IMR-90 (cell line): ENCODE results near the gene ZDHHC17. TPM values are rescaled to one million over a fixed set of nuclear protein-coding genes. Genes with fewer than 3 reads are reported as not detected.

ENCODE experiments used
- ATAC-seq: fragments of 200-7000 bp; cut with Tn5 transposase; 2 replicates; pipeline ENCODE4 v1.9.1; 2020; ENCODE audit warnings: low read depth, mild to moderate bottlenecking, moderate library complexity
- BruUV-seq: library from RNA; stranded (reverse); fragments of 400-500 nt; replicated peaks from 2 replicates; lab custom pipeline; 2021; lab: Mats Ljungman, UMichigan
- CTCF ChIA-PET: fragments of 300-600 bp; formaldehyde crosslinking; extraction: SDS; loops from one replicate; lab custom pipeline; 2021; ENCODE audit warnings: antibody characterized with exemption; lab: Yijun Ruan, JAX
- POLR2A ChIA-PET: fragments of 300-600 bp; sonication (Branson Sonifier 250); formaldehyde crosslinking; loops from one replicate; lab custom pipeline; 2022; ENCODE audit warnings: antibody characterized with exemption; ENCODE audit not compliant: unreplicated experiment; lab: Charles Lee
- DNase-seq: peaks from one replicate; pipeline ENCODE4 v3.0.0; 2013
- H2AFZ ChIP-seq: replicated peaks from 2 replicates; pipeline ENCODE3; 2013; ENCODE audit warnings: low read length, mild to moderate bottlenecking; ENCODE audit not compliant: poor library complexity
- H2AK5ac ChIP-seq: 2 replicates; pipeline ENCODE4 v1.6.1; 2013; ENCODE audit warnings: low read depth, low read length, inconsistent platforms
- H2AK9ac ChIP-seq: replicated peaks from 2 replicates; pipeline ENCODE3; 2013; ENCODE audit warnings: mild to moderate bottlenecking, low read depth, low read length, moderate library complexity; ENCODE audit not compliant: poor library complexity
- H2BK120ac ChIP-seq: 2 replicates; pipeline ENCODE4 v1.6.1; 2013; ENCODE audit warnings: low read depth, low read length, inconsistent platforms
- H2BK15ac ChIP-seq: 3 replicates; pipeline ENCODE4 v1.6.1; 2013; ENCODE audit warnings: low read depth, low read length, inconsistent platforms
- H2BK20ac ChIP-seq: 2 replicates; pipeline ENCODE4 v1.6.1; 2013; ENCODE audit warnings: low read depth, mild to moderate bottlenecking, inconsistent platforms, low read length, moderate library complexity
- H2BK5ac ChIP-seq: 2 replicates; pipeline ENCODE4 v1.6.1; 2013; ENCODE audit warnings: mild to moderate bottlenecking, low read depth, low read length, inconsistent platforms; ENCODE audit not compliant: poor library complexity, severe bottlenecking
- H3K14ac ChIP-seq: replicated peaks from 2 replicates; pipeline ENCODE4 v1.6.1; 2013; ENCODE audit warnings: low read depth, low read length, inconsistent platforms
- H3K18ac ChIP-seq: 2 replicates; pipeline ENCODE4 v1.6.1; 2013; ENCODE audit warnings: low read depth, low read length, control low read depth
- H3K23ac ChIP-seq: 2 replicates; pipeline ENCODE4 v1.6.1; 2013; ENCODE audit warnings: low read depth, low read length, inconsistent platforms
- H3K27ac ChIP-seq: 2 replicates; pipeline ENCODE4 v1.5.1; 2013; ENCODE audit warnings: mild to moderate bottlenecking, control low read depth, low read length; ENCODE audit not compliant: insufficient read depth
- H3K27me3 ChIP-seq: 2 replicates; pipeline ENCODE4 v1.6.1; 2013; ENCODE audit warnings: low read length; ENCODE audit not compliant: control insufficient read depth, insufficient read depth
- H3K36me3 ChIP-seq: 2 replicates; pipeline ENCODE4 v1.6.1; 2013; ENCODE audit warnings: low read length, mixed read lengths; ENCODE audit not compliant: control insufficient read depth, insufficient read depth
- H3K4ac ChIP-seq: 2 replicates; pipeline ENCODE4 v1.6.1; 2013; ENCODE audit warnings: low read depth, low read length, inconsistent platforms
- H3K4me1 ChIP-seq: 2 replicates; pipeline ENCODE4 v1.6.1; 2013; ENCODE audit warnings: low read length, mixed read lengths; ENCODE audit not compliant: control insufficient read depth, insufficient read depth
- H3K4me2 ChIP-seq: 2 replicates; pipeline ENCODE4 v1.6.1; 2013; ENCODE audit warnings: low read depth, mild to moderate bottlenecking, control low read depth, low read length, moderate library complexity
- H3K4me3 ChIP-seq: 2 replicates; pipeline ENCODE4 v1.5.1; 2013; ENCODE audit warnings: low read depth, mild to moderate bottlenecking, control low read depth, low read length, moderate library complexity; ENCODE audit not compliant: insufficient read depth
- H3K56ac ChIP-seq: 2 replicates; pipeline ENCODE4 v1.6.1; 2013; ENCODE audit warnings: low read length, inconsistent platforms; ENCODE audit not compliant: insufficient read depth; ENCODE audit errors: extremely low read depth
- H3K79me1 ChIP-seq, 2 experiments: 2 replicates each; pipeline ENCODE4 v1.6.1; 2013; ENCODE audit warnings: low read length in 2 of 2, inconsistent platforms in 1 of 2, low read depth in 1 of 2
- H3K9ac ChIP-seq: 2 replicates; pipeline ENCODE4 v1.6.1; 2013; ENCODE audit warnings: low read depth, low read length, control low read depth
- H3K9me1 ChIP-seq: 2 replicates; pipeline ENCODE4 v1.6.1; 2013; ENCODE audit warnings: low read length, inconsistent platforms; ENCODE audit not compliant: insufficient read depth
- H3K9me3 ChIP-seq: 2 replicates; pipeline ENCODE4 v1.6.1; 2013; ENCODE audit warnings: low read length; ENCODE audit not compliant: control insufficient read depth, insufficient read depth
- H4K20me1 ChIP-seq: 2 replicates; pipeline ENCODE4 v1.6.1; 2013; ENCODE audit warnings: low read length, inconsistent platforms; ENCODE audit not compliant: insufficient read depth
- H4K5ac ChIP-seq: 2 replicates; pipeline ENCODE4 v1.6.1; 2013; ENCODE audit warnings: mild to moderate bottlenecking, low read depth, low read length, control low read depth
- H4K8ac ChIP-seq, 2 experiments: 2 replicates each; pipeline ENCODE4 v1.6.1; 2013; ENCODE audit warnings: low read depth in 2 of 2, low read length in 2 of 2, control low read depth in 1 of 2, inconsistent platforms in 1 of 2
- H4K91ac ChIP-seq: 2 replicates; pipeline ENCODE4 v1.6.1; 2013; ENCODE audit warnings: low read depth, low read length, inconsistent platforms; ENCODE audit not compliant: insufficient read depth
- FOS ChIP-seq: fragments of 150-350 bp; IDR thresholded peaks from 2 replicates; pipeline ENCODE4 v1.6.1; 2016; ENCODE audit warnings: low read depth, low read length
- SMC3 ChIP-seq: fragments of 150-350 bp; IDR thresholded peaks from 2 replicates; pipeline ENCODE4 v1.6.1; 2016; ENCODE audit warnings: low read depth, mild to moderate bottlenecking, antibody characterized with exemption, low read length, moderate library complexity
- whole genome bisulfite sequencing, 2 experiments: methylation state at CpG; one replicate each; pipeline versions ENCODE4 v1.1.5 to v1.1.7; 2013; ENCODE audit warnings: missing lambda C conversion rate in 2 of 2; ENCODE audit not compliant: insufficient read length in 1 of 2; ENCODE audit errors: extremely low coverage in 2 of 2; 5-methylcytosine and 5-hydroxymethylcytosine counted together
- dilution Hi-C: fragments of 300-500 bp; cut with HindIII; formaldehyde crosslinking; loops from one replicate; pipeline ENCODE4 v1.14.3; 2018; ENCODE audit warnings: low sequenced_read_pairs; ENCODE audit not compliant: unreplicated experiment
- in situ Hi-C: fragments of 300-500 bp; cut with MboI; formaldehyde crosslinking; loops from 3 replicates; pipeline ENCODE4 v1.14.3; 2019; ENCODE audit warnings: low sequenced_read_pairs, inconsistent platforms, mixed read lengths
- intact Hi-C: fragments of 100-400 bp; cut with micrococcal nuclease; formaldehyde crosslinking; loops from 2 replicates; pipeline ENCODE4 v1.10.0; 2022
- polyA plus RNA-seq, 3 experiments: library from polyadenylated mRNA; depleted of rRNA; stranded (reverse); fragments of >200 nt; gene quantifications; 2 replicates each; pipeline ENCODE4 v1.2.3, GENCODE V29; 2012; ENCODE audit warnings: low replicate concordance in 1 of 3
- total RNA-seq: library from RNA; depleted of rRNA; stranded (reverse); fragments of >200 nt; gene quantifications from 2 replicates; pipeline ENCODE4 v1.2.3, GENCODE V29; 2012

The ZDHHC17 gene
- total and polyA plus RNA-seq, 2 of the 4 experiments (the other 2 are of a cell fraction) = 23.3 to 125 TPM

GRCh38 chr12:76890151-76891143, 126.5 kb downstream of the ZDHHC17 start:
- H4K5ac ChIP-seq = no peak overlapping the region
- no peak overlapping the region for H2AFZ ChIP-seq
- no peak overlapping the region for H4K8ac ChIP-seq
- no TSS peak for BruUV-seq
- H3K27ac ChIP-seq = no peak overlapping the region
- H2BK15ac ChIP-seq = no peak overlapping the region
- ChIA-PET CTCF (no interaction called here), POLR2A (no interaction called here)
- TF ChIP-seq SMC3 (no peak), FOS (no peak)
- in situ Hi-C loops = no loop called here
- no peak overlapping the region for H2BK120ac ChIP-seq
- H3K4me2 ChIP-seq = no peak overlapping the region
- H3K56ac ChIP-seq = no peak overlapping the region
- H4K91ac ChIP-seq = no peak overlapping the region
- H2AK5ac ChIP-seq = no peak overlapping the region
- H3K4ac ChIP-seq = no peak overlapping the region
- peaks cover 4% of the 10 kb centered on the region; the same call in 1 of the 2 replicates for H3K9me3 ChIP-seq
- H3K18ac ChIP-seq = no peak overlapping the region
- no peaks in the 10 kb centered on the region for H3K36me3 ChIP-seq
- no peaks in the 10 kb centered on the region for H3K4me1 ChIP-seq
- H2BK20ac ChIP-seq = no peak overlapping the region
- no peak overlapping the region for H2BK5ac ChIP-seq
- H3K4me3 ChIP-seq = no peak overlapping the region
- dilution Hi-C loops = no loop called here
- no peak overlapping the region for H2AK9ac ChIP-seq
- H3K23ac ChIP-seq = no peak overlapping the region
- no peaks in the 10 kb centered on the region for H3K9me1 ChIP-seq
- H4K20me1 ChIP-seq = no peaks in the 10 kb centered on the region
- DNase-seq (no peak), ATAC-seq (no peak)
- no peaks in the 10 kb centered on the region for H3K79me1 ChIP-seq
- H3K14ac ChIP-seq = no peak overlapping the region
- intact Hi-C loops = no loop called here
- H3K27me3 ChIP-seq = no peaks in the 10 kb centered on the region; the same call in 1 of the 2 replicates
- WGBS, 2 experiments = no CpG with 5 or more reads among the region's 8 CpGs
- no peak overlapping the region for H3K9ac ChIP-seq
